RPMI7951 (cell line): Measurements from ENCODE around the gene CELSR2. TPM values are rescaled to one million over a fixed set of nuclear protein-coding genes. Genes with fewer than 3 reads are reported as not detected.
"Not testable (repeated sequence)": the region's sequence is repeated elsewhere in the genome, so short reads cannot be mapped to it uniquely, and the experiment has no call there.

Source experiments
- DNase-seq: peaks from one replicate; pipeline ENCODE4 v3.0.0-alpha.2; 2012; ENCODE audit warnings: low read depth
- total RNA-seq: library from RNA; depleted of rRNA; stranded (reverse); fragments of >200 nt; shearing (Covaris generic); gene quantifications from 2 replicates; pipeline ENCODE4 v1.2.3, GENCODE V29; 2014; rRNA removed

CELSR2 gene
- total RNA-seq, 1 experiment from 2014 or later = 1.2 TPM

GRCh38 chr1:109301874-109302273, 52.5 kb downstream of the CELSR2 start:
- DNase-seq = no peak

- no peak for DNase-seq
Observed at GRCh38 chr1:109304226-109304920, 55.0 kb downstream of the CELSR2 start.

- DNase-seq = not testable (repeated sequence)
Observed at GRCh38 chr1:109305991-109306390, 56.7 kb downstream of the CELSR2 start.

DNA sequence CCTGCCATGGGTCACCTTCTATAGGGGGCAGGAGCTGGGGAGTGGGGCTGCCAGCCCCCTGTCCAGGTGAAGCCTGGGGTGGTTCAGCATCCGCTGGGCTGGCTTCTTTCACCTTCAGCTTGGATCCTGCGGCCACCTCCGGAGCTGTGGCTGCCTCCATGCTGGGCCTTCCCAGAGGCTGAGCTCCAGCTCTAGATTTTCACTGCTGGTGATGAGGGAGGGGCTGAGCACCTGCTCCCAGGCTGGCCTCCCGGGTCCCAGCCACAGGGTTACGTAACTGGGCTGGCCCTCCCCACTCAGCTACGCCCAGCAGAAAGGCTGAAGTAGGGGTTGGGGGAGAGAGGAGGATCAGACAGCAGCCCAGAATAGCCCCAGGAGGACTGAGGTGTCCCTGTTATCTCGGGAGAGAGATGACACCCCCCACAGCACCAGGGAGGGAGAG, 57.5 kb downstream of the CELSR2 start, which contains the start of gene MYBPHL:
Gene MYBPHL (minus strand): TSS at position 180 of the 442 bp plus-strand sequence. CDS start 20 bp downstream, at position 160.
- DNase-seq = no peak

DNA sequence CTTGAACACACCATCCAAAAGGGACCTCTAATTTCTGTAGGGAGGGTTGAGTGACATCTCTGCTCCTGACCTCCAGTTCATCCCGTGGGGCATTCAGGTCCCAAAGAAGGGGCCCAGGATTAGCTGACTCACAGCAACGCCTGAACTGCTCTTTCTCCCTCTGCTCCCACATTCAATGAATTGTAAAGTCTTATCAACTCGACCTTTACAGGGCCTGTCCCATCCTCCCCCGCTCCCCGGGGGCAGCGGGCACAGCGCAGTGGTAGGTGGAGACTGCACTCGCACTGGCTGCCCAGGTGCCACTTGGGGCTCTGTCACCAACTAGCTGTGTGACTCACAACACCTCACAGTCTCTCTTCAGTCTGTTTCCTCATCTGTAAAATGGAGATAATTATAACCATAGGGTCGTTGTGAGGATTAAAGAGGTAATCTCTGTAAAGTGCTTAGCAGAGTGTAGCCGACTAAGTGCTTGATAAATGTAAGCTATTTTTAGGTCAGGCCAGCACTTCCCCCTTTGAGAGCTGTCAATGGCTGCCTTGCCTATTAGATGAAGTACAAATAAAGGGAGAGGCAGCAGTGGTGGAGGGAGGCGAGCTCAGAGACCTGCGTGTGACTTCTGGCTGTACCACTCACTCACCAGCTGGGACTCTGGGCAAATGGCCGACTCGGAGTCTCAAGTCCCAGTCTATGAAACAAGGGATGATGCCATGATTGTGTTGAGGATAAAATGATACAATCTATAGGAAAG, 58.1 kb downstream of the CELSR2 start:
- no peak for DNase-seq

GRCh38 chr1:109309347-109309746, 60.0 kb downstream of the CELSR2 start:
- DNase-seq = no peak

DNA sequence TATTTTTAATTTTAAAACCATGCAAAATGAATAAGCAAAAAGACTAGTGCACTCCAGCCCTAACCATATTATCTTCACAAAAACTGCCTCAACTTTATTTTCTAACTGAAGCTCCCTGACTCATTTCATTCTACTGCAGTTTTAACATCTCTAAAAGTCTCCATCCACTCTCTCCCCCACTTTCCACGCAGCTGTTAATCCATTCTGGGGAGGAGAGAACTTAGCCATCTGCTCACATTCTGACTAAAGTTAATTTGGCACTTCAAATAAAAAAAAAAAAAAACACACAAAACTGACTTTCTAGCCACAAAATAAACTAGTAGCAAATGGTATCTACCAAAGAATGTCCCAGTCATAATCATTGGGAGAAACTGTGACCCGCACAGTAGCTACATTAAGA, 62.9 kb downstream of the CELSR2 start:
- no peak for DNase-seq

DNA sequence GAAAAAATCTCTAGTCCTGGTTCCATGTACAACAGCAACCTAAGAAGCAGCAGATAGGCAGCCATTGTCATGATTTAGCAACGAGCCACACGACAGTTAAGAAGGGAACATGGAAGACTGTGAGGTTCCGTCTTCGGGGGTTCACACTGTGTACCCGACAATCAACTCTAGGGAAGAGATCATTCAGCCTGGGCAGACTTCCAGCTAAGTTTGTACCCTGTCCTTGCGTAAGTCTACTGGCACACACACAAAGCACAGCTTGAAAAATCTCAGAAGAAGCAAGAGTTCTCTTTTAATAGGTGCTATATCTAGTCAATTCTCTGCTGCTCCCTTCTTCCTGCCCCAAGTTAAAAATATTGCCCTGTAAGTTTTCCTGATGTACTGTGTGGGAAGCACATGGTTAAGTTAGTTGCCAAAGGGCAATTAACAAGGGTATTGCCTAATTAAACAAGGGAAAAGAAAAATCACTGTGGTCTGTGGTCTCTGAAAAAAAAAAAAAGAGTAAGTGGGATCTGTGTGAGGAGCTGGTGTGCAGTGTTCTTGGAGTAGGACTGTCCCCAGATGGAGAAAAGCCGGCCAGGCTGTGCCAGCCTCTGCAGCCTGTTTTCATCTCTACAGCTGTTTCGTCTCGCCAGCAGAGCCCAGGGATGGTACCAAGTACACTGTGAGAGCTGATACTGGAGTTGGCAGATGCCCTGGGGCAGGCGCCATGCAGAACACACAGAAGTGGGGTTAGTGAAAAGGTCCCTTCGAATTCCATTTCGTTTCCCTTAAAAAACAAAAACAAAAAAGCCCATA, 63.8 kb downstream of the CELSR2 start:
- DNase-seq = peak; percentile 8

DNA sequence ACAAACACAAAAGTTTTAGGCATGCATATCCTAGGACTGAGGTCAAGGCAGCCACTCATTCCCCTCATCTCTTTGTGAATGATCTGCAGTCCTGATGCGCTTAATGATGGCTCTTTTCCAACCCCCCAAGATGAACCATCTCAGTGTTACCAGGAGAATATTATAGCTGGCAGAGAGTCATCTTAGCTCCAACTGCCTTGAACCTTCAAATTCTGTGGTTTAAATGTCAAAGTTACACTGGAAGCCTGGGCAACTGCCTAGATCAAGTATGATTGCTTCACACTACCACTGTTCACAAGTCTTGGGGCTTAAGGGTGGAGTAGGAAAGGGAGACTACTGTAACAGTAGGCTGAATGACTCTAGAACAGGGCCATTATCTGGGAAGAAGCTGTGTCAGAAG, 65.5 kb downstream of the CELSR2 start:
- DNase-seq = no peak

DNA sequence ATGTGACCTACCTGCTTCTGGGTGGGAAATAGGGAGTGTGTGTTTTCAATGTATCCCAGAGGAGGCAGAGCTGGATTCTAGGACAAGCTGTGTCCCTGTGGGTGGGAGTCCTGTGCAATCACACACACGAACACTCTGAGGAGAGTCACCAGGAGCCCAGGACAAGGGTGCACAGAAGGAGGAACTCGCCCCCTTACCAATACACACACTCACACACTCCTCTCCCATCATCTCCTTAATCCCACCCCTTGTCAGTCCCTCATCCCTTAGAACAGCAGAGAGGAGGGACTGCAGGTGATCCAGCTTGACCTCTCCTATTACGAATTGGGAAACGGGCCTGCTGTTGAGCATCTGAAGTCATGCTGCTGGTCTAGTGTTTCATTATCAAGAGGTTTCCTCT, 65.9 kb downstream of the CELSR2 start:
- DNase-seq = no peak

- no peak for DNase-seq
Observed at GRCh38 chr1:109316506-109316905, 67.2 kb downstream of the CELSR2 start.

DNA sequence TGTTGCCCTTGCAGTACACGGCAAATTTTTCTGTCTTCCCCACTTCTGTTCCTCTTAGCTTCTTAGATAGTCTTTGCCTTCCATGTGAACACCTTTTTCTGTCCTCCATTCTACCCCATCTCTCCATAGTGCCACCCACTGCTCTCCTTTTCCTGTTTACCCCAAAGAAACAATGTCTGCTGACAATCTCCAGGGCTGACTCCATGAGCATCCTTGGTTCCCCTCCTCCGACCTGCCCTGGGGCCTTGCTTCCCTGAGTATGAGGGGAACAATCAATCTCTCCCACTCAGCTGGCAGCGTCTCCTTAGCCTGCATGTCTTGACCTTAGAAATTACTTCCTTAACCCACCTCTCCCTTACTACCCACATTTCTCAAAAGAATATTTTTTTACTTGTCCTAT, 69.8 kb downstream of the CELSR2 start:
- no peak for DNase-seq

- no peak for DNase-seq
Observed at GRCh38 chr1:109322974-109323373, 73.6 kb downstream of the CELSR2 start.

Other genes with a start within 250 kb of the CELSR2 start
- 18.7 and 24.3 TPM in 2 replicates for gene WDR47, start 207.4 kb upstream of the CELSR2 start, total RNA-seq
- 55.9 and 80.2 TPM in 2 replicates for gene TAF13, start 173.5 kb upstream of the CELSR2 start, total RNA-seq
- 25.8 and 26.3 TPM in 2 replicates for gene TMEM167B, start 158.8 kb upstream of the CELSR2 start, total RNA-seq
- gene ELAPOR1, start 135.4 kb upstream of the CELSR2 start, total RNA-seq = 0.29 and 0.36 TPM in 2 replicates
- 145 and 147 TPM in 2 replicates for gene SARS1, start 35.6 kb upstream of the CELSR2 start, total RNA-seq
- gene PSRC1, start 33.6 kb downstream of the CELSR2 start, total RNA-seq = 70.0 and 74.6 TPM in 2 replicates
- not detected in 2 replicates for gene MYBPHL, start 57.5 kb downstream of the CELSR2 start, total RNA-seq
- 15.4 and 22.5 TPM in 2 replicates for gene SORT1, start 148.4 kb downstream of the CELSR2 start, total RNA-seq
- 99.8 and 126 TPM in 2 replicates for gene PSMA5, start 176.9 kb downstream of the CELSR2 start, total RNA-seq
- gene SYPL2, start 217.0 kb downstream of the CELSR2 start, total RNA-seq = 0.96 and 1.6 TPM in 2 replicates
- gene ATXN7L2, start 234.4 kb downstream of the CELSR2 start, total RNA-seq = 2.2 and 3.0 TPM in 2 replicates
- 4.0 and 4.8 TPM in 2 replicates for gene CYB561D1, start 244.6 kb downstream of the CELSR2 start, total RNA-seq